Measurements from ENCODE around the gene ZBTB44.
"Not testable (repeated sequence)": the region's sequence is repeated elsewhere in the genome, so short reads cannot be mapped to it uniquely, and the experiment has no call there.

Gene ZBTB44

GRCh38 chr11:130313383-130314183, 1.1 kb downstream of the ZBTB44 start:
- DNase-seq (ENCODE audit: insufficient read length, low spot score) (no peak), FAIRE-seq (peak; percentile 80)

DNA sequence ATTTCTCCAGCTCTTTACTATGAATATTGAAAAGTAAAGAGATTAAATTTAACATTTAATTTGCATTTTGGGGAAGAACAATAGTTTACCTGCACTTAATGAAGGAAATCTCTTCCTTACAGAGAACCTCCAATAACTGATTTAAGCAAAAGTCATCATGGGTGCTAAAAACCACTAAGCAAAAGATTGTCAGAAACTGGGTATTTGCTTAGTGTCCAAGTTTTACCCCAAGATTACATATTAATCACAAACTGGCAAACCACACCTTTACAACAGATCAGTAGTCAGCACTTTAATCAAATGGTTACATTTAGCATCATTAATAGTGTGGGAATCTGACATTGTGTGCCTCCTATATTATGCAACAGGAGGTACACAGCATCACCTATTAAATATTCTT, 2.7 kb downstream of the ZBTB44 start:
- peak; percentile 80 for FAIRE-seq
- DNase-seq (ENCODE audit: insufficient read length, low spot score) = no peak

GRCh38 chr11:130310622-130311021, 4.1 kb downstream of the ZBTB44 start:
- FAIRE-seq = no peak
- DNase-seq (ENCODE audit: insufficient read length, low spot score) = no peak

- no peak for FAIRE-seq
- DNase-seq (ENCODE audit: insufficient read length, low spot score) = no peak
Measured at GRCh38 chr11:130308886-130309285, 5.8 kb downstream of the ZBTB44 start.

DNA sequence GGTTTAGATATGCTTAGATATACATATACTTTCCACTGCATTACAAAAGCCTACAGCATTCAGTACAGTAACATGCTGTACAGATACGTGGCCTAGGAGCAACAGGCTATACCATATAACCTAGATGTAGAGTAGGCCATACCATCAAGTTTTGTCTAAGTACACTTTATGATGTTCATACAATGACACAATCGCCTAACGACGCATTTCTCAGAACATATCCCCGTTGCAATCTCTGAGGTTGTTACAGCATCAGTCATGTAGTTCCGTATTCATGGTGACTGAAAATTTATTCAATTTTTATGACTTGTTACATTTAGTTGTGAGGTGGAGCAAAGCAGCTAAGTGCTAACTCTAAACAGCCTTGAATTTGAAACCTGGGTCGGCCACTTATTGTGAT, 6.7 kb downstream of the ZBTB44 start:
- DNase-seq (ENCODE audit: insufficient read length, low spot score) (no peak), FAIRE-seq (no peak)

- DNase-seq (ENCODE audit: insufficient read length, low spot score) (no peak), FAIRE-seq (no peak)
Measured at GRCh38 chr11:130304651-130305050, 10.1 kb downstream of the ZBTB44 start.

- DNase-seq (ENCODE audit: insufficient read length, low spot score) (no peak), FAIRE-seq (no peak)
Measured at GRCh38 chr11:130301002-130301401, 13.7 kb downstream of the ZBTB44 start.

- FAIRE-seq (peak; percentile 21), DNase-seq (ENCODE audit: insufficient read length, low spot score) (no peak)
Measured at GRCh38 chr11:130300567-130300966, 14.2 kb downstream of the ZBTB44 start.

DNA sequence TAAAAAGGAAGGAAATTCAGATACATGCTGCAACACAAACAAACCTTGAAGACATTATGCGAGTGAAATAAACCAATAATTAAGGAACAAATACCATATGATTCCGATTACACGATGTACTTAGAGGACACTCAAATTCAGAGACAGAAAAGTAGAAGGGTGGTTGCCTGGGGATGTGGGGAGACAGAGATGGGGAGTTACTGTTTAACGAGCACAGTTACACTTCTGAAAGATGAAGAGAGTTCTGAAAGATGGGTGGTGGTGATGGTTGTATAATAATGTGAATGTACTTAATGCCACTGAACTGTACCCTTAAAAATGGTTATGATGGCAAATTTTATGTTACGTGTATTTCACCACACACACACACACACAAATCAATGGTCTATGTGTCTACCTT, 14.7 kb downstream of the ZBTB44 start:
- no peak for DNase-seq (ENCODE audit: insufficient read length, low spot score)
- peak; percentile 74 for FAIRE-seq

GRCh38 chr11:130295657-130296056, 19.1 kb downstream of the ZBTB44 start:
- no peak for DNase-seq (ENCODE audit: insufficient read length, low spot score)
- FAIRE-seq = no peak

GRCh38 chr11:130282111-130282510, 32.6 kb downstream of the ZBTB44 start:
- DNase-seq (ENCODE audit: insufficient read length, low spot score) (no peak), FAIRE-seq (no peak)

DNA sequence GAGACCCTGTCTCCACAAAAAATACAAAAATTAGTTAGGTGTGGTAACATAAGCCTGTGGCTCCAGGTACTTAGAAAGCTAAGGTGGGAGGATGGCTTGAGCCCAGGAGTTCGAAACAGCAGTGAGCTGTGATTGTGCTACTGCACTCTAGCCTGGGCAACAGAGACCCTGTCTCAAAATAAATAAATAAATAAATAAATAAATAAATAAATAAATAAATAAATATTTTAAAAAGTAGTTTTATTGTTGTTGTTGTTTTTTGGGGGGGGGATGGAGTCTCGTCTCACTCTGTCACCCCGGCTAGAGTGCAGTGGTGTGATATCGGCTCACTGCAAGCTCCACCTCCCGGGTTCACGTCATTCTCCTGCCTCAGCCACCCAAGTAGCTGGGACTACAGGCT, 33.4 kb downstream of the ZBTB44 start:
- DNase-seq (ENCODE audit: insufficient read length, low spot score); FAIRE-seq: not testable (repeated sequence)

DNA sequence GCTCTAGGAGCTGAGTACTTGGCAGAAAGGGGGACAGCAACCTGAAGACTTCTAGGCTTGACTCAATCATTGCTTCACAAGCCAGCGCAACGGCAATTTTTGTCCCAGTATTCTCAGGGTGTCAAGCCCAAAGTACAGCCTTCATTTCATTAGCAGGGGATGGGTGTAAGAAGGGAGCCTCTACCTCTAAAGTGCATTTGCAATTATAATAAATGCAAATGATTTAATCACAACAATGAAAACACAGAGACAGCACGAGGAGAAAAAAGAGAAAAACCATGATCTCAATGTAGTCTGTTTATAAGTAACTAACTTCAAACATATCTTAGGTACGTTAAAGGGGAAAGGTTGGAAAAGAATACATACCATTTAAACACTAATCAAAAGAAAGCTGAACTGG, 34.7 kb downstream of the ZBTB44 start:
- no peak for DNase-seq (ENCODE audit: insufficient read length, low spot score)
- no peak for FAIRE-seq

DNA sequence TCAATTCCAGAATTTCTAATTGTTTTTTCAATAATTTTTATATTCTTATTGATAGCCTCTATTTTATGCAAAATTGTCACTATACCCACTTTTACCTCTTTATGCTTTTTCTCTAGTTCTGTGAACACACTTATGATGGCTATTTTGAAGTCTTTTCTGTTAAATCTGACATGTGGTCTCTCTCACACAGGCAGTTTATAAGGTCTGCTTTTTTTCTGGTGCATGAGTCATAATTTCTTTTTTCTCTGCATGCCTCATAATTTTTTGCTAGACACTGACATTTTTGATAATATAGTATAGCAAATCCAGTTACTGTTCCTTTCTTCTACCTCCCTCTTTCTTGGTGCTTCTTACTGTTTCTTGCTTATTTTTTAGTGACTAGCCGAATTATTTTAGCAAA, 36.0 kb downstream of the ZBTB44 start:
- DNase-seq (ENCODE audit: insufficient read length, low spot score) (no peak), FAIRE-seq (no peak)

GRCh38 chr11:130278151-130278550, 36.6 kb downstream of the ZBTB44 start:
- peak; percentile 86 for FAIRE-seq

DNA sequence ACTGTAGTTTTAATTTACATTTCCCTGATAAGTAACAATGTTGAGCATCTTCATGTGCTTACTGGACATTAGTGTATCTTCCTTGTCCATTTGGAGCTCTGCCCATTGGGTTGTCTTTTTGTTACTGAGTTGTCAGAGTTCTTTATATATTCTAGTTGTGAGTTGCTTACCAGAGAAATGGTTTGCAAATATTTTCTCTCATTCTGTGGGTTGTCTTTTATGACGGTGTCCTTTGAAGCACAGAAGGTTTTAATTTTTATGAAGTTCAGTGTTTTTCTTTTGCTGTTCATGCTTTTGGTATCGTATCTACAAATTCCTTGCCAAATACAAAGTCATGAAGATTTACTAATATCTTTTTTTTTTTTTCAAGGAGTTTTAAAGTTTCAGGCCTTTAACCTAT, 42.4 kb downstream of the ZBTB44 start:
- DNase-seq (ENCODE audit: insufficient read length, low spot score) = no peak
- no peak for FAIRE-seq

More at GRCh38 chr11:130278151-130278550, 36.6 kb downstream of the ZBTB44 start:
- no peak for DNase-seq (ENCODE audit: insufficient read length, low spot score)

- DNase-seq (ENCODE audit: insufficient read length, low spot score) (no peak), FAIRE-seq (peak; percentile 87)
Measured at GRCh38 chr11:130269326-130269943, 45.3 kb downstream of the ZBTB44 start.

DNA sequence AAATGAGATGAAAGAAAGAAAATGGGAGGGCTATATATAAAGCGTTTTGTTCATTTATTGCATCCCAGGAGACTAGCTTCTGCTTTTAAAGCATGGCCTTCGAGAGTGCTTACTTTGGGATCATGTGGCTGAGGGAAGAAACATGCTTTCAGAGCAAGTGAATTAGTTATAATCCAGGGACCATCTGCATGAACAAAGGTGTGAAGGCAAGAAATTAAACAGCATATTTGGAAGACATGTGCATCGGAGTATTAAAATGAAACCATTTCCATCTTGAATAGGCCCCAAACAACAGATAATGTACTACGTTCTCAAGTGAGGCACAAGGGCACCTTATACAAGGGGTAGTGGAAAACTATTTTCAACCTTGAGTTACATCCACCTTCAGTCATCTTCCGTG, 51.4 kb downstream of the ZBTB44 start:
- FAIRE-seq = no peak
- DNase-seq (ENCODE audit: insufficient read length, low spot score) = no peak

DNA sequence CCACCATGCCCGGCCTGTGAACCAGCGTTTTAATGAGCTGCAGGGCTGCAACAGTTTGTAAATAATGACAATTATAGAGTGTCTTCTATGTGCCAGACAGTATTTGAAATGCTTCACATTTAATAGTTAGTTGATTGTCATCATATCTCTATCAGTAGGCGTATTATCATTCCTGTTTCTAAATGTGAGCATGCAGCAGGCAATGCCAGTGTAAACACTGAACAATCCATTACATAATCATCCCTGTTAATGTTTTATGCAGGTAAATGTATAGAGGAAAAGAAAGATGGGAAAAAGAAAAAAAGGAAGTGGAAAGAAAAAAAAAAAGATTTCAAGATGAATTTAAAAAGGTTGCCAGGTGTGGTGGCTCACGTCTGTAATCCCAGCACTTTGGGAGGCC, 52.3 kb downstream of the ZBTB44 start:
- no peak for DNase-seq (ENCODE audit: insufficient read length, low spot score)
- no peak for FAIRE-seq

DNA sequence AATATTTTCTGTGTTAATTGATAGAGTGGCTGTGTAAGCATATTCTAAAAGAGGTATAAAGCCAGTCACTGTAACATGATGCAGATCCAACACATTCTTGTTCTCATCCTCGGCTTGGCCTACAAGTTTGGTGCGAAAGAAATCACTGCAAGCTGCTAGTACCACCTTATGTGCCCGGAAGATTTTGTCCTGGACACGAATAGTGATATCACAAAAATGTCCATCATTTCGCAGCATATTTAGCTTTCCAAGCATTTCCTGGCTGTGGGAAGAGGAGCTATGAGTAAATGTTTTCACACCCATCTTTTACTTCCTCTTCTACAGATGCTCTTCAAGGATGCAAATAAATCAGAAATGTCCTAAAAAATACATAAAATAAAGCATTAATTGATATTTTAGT, 53.1 kb downstream of the ZBTB44 start:
- FAIRE-seq (no peak), DNase-seq (ENCODE audit: insufficient read length, low spot score) (no peak)

- DNase-seq (ENCODE audit: insufficient read length, low spot score) = no peak
- FAIRE-seq = no peak
Measured at GRCh38 chr11:130260742-130261141, 54.0 kb downstream of the ZBTB44 start.

DNA sequence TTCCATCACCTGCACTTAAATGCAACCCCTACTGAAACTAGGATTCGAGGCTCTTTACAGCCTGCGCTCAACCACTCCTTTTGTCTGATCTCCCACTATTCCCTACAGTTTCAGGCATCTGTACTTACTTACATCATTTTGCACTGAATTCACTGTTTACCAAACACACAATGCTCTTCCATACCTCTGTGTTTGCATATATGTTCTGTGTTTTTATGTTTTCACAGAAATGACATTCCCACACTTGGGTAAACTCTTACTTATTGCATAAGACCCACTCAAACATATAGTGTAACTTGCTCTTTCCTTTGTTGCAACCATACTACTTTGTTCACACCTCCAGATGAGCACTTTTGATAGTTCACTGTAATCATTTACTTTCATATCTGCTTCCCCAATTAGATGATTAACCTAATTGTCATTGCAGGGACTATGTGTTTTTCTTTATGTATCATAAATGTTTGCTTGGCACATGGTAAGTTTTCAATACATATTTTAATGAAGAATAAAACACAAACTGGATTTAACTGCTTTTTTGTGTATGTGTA, 54.6 kb downstream of the ZBTB44 start:
- FAIRE-seq = peak; percentile 52
- DNase-seq (ENCODE audit: insufficient read length, low spot score) = no peak

Measured in GM19239 (cell line).